H7 (cell line): Measurements from ENCODE around the gene BRINP3. TPM values are rescaled to one million over a fixed set of nuclear protein-coding genes. Genes with fewer than 3 reads are reported as not detected.

Experiments used
- DNase-seq: peaks from one replicate; pipeline ENCODE4 v3.0.0; 2012
- H3K27me3 ChIP-seq: 2 replicates; pipeline ENCODE4 v1.6.0; 2011; ENCODE audit warnings: mild to moderate bottlenecking, low read length; ENCODE audit not compliant: control insufficient read depth, insufficient read depth
- H3K36me3 ChIP-seq: replicated peaks from 2 replicates; pipeline ENCODE4 v1.5.1; 2011; ENCODE audit warnings: low read length; ENCODE audit not compliant: control insufficient read depth, insufficient read depth
- H3K4me3 ChIP-seq: 2 replicates; pipeline ENCODE4 v1.5.1; 2011; ENCODE audit warnings: low read depth, mild to moderate bottlenecking, control low read depth, low read length, moderate library complexity; ENCODE audit not compliant: insufficient read depth
- total RNA-seq: library from RNA; depleted of rRNA; stranded (reverse); fragments of >200 nt; shearing (Covaris generic); gene quantifications from 2 replicates; pipeline ENCODE4 v1.2.3, GENCODE V29; 2014

BRINP3 gene
- total RNA-seq, 1 experiment from 2014 or later, result not detected

DNA sequence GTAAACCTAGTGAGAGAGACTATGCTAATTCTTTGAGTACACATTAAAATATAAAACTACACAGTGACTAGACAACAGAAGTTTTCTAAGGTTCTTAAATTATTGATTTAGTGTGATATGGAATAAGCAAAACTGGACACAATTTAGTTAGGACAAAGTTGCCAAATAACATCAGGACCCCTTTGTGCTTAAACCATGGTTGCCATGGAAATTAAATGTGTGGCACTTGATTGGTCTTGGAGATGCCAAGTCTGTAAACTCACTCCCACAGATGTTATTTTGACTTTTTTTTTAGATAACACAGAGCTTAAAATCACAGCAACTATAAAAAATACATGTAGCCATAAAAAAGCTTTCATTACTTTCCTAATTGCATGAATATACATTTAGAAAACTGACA lies 234.6 kb downstream of the BRINP3 start:
- H3K36me3 ChIP-seq, result no peaks in the 10 kb centered on the region
- no peaks in the 10 kb centered on the region for H3K27me3 ChIP-seq
- no peak for DNase-seq

DNA sequence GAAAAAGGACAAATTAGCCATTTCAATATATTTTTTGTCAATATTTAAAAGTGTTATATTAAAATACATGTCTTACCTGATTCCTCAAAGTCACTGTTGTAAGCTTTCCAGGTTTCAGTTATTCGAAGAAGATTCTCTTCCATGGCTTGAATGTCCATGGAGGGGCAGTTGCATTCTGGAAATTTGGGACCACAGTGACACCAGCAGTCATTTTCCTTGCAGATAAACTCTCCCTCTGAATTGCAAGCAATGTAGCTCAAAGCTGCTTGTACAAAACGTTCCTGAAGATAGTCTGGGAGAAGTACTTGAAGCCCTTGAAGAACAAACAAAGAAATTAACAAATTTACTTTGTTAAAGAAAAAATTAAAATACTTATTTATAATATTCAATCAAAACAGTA lies 251.7 kb downstream of the BRINP3 start:
- Histone ChIP-seq H3K4me3 (no peak overlapping the region), H3K36me3 (no peaks in the 10 kb centered on the region), H3K27me3 (no peaks in the 10 kb centered on the region)
- no peak for DNase-seq

More for the DNA sequence above, 234.6 kb downstream of the BRINP3 start:
- no peak overlapping the region for H3K4me3 ChIP-seq

DNA sequence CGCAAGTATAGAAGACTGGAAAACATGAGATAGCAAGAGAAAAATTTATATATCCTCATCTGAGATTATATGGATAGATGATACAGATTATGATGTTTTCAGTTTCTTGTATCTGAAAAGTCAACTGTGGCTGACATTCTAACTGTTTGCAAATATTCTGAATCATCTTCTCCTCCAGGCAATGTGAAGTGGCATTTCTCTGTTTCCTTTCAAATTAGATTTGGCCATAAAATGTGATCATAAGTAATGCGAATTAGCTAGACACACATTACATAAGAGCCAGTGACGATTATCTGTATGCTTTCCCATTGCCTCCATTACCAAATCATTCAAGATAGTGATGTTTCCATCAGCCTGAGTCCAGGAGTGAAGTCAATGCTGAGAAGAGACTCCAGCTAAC lies 265.2 kb downstream of the BRINP3 start:
- Histone ChIP-seq H3K36me3 (no peaks in the 10 kb centered on the region), H3K4me3 (no peak overlapping the region), H3K27me3 (no peaks in the 10 kb centered on the region)
- DNase-seq, result no peak

DNA sequence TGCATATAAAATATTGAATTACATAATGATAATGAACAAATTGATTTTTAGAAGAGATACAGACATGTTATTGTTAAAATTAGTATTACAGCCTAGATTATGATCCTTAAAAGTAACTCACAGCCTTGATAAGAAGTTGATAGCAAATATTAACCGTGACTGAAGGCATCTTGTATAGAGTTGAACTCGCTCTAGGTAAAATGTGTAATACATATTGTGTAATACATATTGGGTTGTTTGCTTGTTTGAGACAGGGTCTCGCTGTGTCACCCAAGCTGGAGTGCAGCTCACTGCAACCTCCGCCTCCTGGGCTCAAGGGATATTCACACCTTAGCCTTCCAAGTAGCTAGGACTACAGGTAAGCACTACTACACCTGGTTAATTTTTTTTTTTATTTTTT lies 269.9 kb downstream of the BRINP3 start:
- Histone ChIP-seq H3K27me3 (no peaks in the 10 kb centered on the region), H3K36me3 (no peaks in the 10 kb centered on the region), H3K4me3 (no peak overlapping the region)
- DNase-seq, result no peak

DNA sequence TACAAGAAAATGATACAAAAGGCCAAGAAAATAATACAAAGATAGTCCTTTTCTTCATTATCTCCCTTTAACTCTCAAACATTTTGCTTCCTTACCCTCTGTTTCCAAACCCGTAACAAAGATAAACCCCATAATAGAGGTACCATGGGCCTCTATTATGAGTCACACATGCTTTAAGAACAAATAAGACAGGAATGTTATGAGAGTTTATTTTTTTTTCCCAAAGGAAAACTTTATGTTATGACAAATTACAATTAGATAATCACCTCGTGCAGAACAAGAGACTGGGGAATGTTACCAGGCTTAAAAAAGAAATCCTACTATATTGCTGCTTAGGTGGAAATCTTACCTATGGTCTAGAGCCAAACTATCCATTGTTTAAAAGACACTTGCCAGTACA lies 272.0 kb downstream of the BRINP3 start:
- H3K27me3 ChIP-seq, result no peaks in the 10 kb centered on the region
- no peaks in the 10 kb centered on the region for H3K36me3 ChIP-seq
- H3K4me3 ChIP-seq, result no peak overlapping the region
- no peak for DNase-seq

DNA sequence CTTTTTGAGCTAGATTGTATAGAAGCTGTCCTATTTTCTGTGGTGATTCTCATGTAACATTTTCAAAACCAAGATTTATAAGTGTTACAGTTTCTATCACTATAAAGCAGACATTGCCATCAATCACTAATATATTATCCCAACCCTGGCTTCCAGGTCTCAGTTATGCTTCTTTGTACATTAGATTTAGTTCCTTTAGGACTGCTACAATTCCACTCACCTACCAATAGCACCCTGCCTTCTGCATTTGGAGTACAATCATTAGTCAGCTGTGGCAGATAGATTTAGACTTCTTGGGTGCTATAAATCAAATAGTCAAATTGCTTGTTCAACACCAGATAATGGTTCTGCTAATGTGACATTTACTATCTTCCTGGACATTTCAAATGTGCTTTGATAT lies 281.6 kb downstream of the BRINP3 start:
- no peak for DNase-seq
- H3K27me3 ChIP-seq, result no peaks in the 10 kb centered on the region

DNA sequence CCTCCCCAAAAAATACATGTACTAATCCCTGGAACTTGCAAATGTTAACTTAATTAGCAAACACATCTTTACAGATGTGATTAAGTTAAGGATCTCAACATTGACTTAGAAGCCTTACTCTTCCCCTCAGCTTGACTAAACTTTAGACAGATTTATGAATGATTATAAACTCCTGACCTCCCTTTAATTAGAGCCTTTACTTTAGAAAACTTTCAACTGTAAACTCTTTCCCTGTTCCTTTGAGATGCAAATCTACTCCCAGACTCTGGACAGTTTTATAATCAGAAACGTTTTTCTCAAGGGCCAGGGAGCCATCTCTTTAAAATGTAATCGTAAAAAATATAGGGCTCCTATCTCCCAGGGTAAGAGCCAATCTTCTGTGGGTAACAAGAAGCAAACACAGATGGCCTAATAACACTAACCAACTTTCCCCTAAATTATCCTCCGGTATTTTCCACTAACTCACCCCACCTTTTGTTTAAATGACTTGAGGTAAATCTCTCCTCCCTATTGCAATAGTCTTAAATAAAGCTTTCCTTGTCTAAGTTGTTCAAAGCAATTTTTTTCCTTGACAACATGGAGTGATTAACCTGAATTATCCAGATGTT lies 284.1 kb downstream of the BRINP3 start:
- no peaks in the 10 kb centered on the region for H3K27me3 ChIP-seq
- DNase-seq, result no peak

More for the DNA sequence above, 281.6 kb downstream of the BRINP3 start:
- no peak overlapping the region for H3K4me3 ChIP-seq
- H3K36me3 ChIP-seq, result no peaks in the 10 kb centered on the region

DNA sequence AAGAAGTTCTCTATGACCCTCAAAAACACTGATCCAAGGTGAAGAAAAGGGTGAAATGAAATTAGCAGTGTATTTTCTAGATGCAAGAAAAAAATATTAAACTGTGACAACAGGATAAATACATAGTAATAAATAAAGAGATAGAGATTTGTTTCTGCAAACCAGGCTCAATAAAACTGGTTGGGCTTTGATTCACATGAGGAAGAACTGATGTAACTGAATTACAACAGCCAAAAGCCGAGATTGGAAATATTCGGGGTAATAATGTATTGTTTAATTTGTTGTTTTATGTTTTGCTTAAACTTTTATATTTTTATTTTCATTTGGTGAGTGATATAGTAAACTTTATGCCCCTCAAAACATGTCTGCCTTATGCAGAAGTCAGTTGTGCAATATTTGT lies 285.0 kb downstream of the BRINP3 start:
- no peak for DNase-seq

More for the DNA sequence above, 284.1 kb downstream of the BRINP3 start:
- Histone ChIP-seq H3K4me3 (no peak overlapping the region), H3K36me3 (no peaks in the 10 kb centered on the region)

DNA sequence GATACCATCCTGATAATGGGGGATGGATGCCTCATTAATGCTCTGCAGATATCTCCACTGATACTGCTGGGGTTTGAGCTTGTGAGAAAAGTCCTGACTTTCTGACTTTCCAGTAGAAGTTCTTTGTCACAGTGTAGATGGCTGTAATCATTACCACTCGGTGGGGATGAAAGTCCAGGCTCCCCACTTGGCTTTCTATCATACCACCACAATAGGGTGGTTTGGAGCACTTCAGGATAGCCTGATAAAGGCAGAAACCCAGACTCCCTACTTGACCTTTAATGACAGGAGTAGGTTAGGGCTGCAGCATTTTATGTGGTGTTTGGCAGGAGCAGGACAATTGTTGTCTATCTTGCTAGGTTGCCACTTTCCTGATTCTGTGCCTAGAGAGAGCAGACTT lies 294.1 kb downstream of the BRINP3 start:
- Histone ChIP-seq H3K4me3 (no peak overlapping the region), H3K36me3 (no peaks in the 10 kb centered on the region), H3K27me3 (no peaks in the 10 kb centered on the region)
- DNase-seq, result no peak

More for the DNA sequence above, 285.0 kb downstream of the BRINP3 start:
- Histone ChIP-seq H3K27me3 (no peaks in the 10 kb centered on the region), H3K4me3 (no peak overlapping the region), H3K36me3 (no peaks in the 10 kb centered on the region)

DNA sequence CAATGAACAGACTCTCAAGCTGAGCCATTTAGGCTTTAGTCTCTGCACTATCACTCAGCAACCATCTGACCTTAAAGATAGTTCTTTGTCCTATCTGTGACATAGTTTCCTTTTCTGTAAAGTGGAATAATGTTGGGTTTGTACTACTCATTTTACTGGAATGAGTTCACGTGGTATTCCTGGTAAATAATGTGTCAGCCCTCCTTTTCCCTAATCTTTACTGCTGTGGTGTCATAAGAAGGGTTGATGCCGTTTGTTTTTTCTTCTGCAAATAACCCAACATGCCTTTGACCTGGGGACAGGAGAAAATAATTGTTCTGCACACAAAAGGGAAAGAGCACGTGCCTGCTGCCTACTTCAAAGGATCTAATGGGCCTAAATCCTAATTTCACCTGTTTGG lies 297.8 kb downstream of the BRINP3 start:
- DNase-seq, result no peak
- no peaks in the 10 kb centered on the region for H3K36me3 ChIP-seq
- no peak overlapping the region for H3K4me3 ChIP-seq
- no peaks in the 10 kb centered on the region for H3K27me3 ChIP-seq

DNA sequence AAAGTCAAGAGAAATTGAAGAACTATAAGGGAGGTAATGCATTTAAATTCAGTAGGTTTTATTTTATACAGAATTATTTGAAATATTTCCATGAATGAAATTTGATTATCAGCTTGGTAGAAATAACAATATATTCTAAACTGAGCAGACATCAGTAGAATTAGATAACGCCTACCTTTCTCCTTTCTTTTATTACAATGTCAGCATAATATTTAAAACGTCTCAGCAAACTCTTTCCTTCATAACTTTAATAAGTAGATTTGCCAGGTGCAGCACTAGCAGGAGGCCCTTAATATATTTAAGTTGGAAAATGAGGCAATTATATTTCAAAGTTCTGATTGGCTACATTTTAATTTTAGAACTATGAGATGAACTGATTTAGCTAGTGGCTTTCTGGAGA lies 298.8 kb downstream of the BRINP3 start:
- Histone ChIP-seq H3K4me3 (no peak overlapping the region), H3K27me3 (no peaks in the 10 kb centered on the region), H3K36me3 (no peaks in the 10 kb centered on the region)
- no peak for DNase-seq

DNA sequence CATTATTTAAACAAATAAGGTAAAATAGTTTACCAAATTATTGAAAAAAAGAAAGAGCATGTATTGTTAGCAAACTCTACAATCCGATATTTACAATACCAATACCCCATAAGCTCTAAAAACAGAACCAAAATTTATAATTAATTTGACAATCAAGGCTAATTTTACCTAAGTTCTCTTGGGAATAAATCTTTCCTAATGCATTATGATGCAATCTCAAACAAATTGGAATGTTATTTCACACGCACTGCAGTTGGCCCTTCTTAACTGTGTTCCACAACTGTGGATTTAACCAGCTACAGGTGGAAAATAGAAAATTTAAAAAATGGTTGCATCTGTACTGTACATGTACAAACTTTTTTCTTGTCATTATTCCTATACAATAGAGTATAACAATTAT lies 300.1 kb downstream of the BRINP3 start:
- Histone ChIP-seq H3K36me3 (no peaks in the 10 kb centered on the region), H3K27me3 (no peaks in the 10 kb centered on the region), H3K4me3 (no peak overlapping the region)
- DNase-seq, result no peak

DNA sequence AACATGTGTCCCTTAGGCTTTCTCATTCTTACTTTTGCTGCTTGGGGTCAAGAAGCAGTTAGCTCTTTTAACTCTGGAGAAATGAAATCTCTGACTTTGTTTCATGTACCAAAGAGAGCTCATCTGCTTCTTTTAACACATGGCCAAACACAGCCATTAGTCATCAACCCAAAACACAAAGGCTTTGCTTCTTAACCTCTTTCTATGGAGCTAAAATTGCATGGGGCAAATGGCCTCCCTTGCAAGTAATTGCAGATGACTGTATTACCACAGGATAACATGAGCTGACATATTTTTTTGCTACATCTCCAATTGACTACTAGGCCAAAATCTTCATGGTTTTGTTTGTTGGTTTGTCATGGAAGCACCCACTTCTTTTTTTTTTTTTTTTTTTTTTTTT lies 300.9 kb downstream of the BRINP3 start:
- Histone ChIP-seq H3K27me3 (no peaks in the 10 kb centered on the region), H3K4me3 (no peak overlapping the region), H3K36me3 (no peaks in the 10 kb centered on the region)
- no peak for DNase-seq

DNA sequence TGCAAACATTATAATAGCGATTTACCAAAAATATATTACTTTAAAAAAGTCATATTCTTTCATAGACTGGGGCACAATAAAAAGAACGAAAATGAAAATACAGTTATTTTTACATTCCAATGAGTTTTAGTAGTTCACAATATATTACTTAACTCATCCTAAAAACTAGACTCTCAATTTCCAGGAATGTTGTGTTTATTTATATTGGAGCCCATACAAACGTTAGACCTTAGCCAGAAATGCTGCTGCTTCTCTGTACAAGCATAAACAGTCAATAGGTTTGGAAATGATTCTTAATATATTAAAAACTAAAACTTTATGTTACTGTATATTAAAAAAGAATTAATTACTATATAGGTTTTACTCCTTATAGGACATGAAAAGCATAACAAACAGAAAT lies 302.3 kb downstream of the BRINP3 start:
- DNase-seq, result no peak
- no peak overlapping the region for H3K4me3 ChIP-seq

DNA sequence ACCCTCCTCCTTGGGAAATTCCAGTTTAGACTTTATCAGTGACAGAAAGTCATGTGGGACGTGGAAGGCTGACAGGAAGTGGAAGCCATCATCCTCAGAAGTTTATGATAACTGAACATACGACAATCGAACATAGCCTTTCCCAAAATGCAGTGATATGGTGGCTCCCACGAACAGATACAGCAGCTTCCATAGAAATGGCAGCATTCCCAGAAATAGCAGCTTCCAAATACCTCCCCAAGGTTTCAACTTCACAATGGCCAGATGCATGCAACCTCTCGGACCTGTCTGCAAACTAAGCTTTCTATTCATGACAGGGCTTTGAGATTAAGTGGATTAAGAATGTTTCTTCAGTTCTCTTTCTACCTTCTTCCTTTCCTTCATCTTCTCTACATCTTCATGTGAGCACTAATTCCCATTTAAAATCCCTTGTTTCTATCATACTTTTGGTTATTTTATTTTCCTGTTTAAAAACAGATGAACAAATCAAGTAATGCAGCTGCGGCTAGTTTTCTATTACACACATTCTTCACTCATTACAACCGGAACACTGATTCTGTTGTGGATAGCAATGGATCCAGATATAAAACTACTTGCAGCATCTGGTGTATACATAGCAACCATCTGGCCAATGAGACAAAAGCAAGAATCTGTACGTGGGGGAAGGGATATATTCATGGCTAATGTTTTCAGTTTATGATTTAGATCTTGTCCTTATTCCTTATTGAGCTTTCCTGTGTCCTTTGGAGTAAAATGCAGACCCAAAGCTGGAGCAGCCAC lies 304.8 kb downstream of the BRINP3 start:
- no peaks in the 10 kb centered on the region for H3K27me3 ChIP-seq
- no peaks in the 10 kb centered on the region for H3K36me3 ChIP-seq
- H3K4me3 ChIP-seq, result no peak overlapping the region
- DNase-seq, result no peak

More for the DNA sequence above, 302.3 kb downstream of the BRINP3 start:
- Histone ChIP-seq H3K36me3 (no peaks in the 10 kb centered on the region), H3K27me3 (no peaks in the 10 kb centered on the region)
